ENCODE results near the gene TBCC. TPM values are rescaled to one million over a fixed set of nuclear protein-coding genes. Genes with fewer than 3 reads are reported as not detected.
"Not testable (repeated sequence)": the region's sequence is repeated elsewhere in the genome, so short reads cannot be mapped to it uniquely, and the experiment has no call there.

TBCC gene
- total RNA-seq, 1 donor from 2014 or later, result 19.5 TPM

- Mint-ChIP-seq H3K27me3 (ENCODE audit: low read depth) (no peaks in the 10 kb centered on the region), H3K36me3 (no peaks in the 10 kb centered on the region), H3K27ac (no peak overlapping the region), H3K4me1 (peaks cover 20% of the 10 kb centered on the region), H3K4me3 (no peak overlapping the region), H3K9me3 (no peaks in the 10 kb centered on the region)
- TF ChIP-seq, protein P1, sequence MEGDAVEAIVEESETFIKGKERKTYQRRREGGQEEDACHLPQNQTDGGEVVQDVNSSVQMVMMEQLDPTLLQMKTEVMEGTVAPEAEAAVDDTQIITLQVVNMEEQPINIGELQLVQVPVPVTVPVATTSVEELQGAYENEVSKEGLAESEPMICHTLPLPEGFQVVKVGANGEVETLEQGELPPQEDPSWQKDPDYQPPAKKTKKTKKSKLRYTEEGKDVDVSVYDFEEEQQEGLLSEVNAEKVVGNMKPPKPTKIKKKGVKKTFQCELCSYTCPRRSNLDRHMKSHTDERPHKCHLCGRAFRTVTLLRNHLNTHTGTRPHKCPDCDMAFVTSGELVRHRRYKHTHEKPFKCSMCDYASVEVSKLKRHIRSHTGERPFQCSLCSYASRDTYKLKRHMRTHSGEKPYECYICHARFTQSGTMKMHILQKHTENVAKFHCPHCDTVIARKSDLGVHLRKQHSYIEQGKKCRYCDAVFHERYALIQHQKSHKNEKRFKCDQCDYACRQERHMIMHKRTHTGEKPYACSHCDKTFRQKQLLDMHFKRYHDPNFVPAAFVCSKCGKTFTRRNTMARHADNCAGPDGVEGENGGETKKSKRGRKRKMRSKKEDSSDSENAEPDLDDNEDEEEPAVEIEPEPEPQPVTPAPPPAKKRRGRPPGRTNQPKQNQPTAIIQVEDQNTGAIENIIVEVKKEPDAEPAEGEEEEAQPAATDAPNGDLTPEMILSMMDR (IDR thresholded peaks at IDR 0.05; ENCODE audit: unreplicated experiment), result no peak
- no peak for DNase-seq (ENCODE audit: low spot score in 2 of 2, unreplicated experiment in 2 of 2)
Observed at GRCh38 chr6:42777126-42777822, 31.4 kb upstream of the TBCC start.

- peaks cover 20% of the 10 kb centered on the region for H3K4me1 Mint-ChIP-seq
- H3K4me3 Mint-ChIP-seq; H3K27me3 Mint-ChIP-seq (ENCODE audit: low read depth); H3K27ac Mint-ChIP-seq; H3K9me3 Mint-ChIP-seq; DNase-seq (ENCODE audit: low spot score in 2 of 2, unreplicated experiment in 2 of 2); H3K36me3 Mint-ChIP-seq: not testable (repeated sequence)
Observed at GRCh38 chr6:42774821-42775487, 29.1 kb upstream of the TBCC start.

- Mint-ChIP-seq H3K4me1 (peaks cover 18% of the 10 kb centered on the region), H3K27ac (no peak overlapping the region), H3K36me3 (no peaks in the 10 kb centered on the region)
Observed at GRCh38 chr6:42774201-42774600, 28.3 kb upstream of the TBCC start.

DNA sequence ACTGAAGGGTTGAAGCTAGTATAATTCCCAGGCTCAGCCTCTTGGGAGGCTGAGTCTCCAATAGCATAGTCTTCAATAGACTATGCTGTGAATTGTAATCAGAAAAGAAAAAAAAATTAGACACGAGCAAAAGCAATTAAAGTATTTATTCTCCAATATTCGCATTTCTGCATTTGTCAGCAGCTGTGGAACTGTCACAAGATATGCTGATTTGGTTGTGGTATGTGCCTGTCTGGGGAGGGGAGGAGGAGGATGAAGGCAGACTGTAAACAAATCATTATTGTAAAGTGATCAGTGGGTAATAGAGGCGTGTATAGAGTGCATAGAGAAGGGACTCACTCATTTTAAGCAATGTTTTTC is 25.8 kb upstream of the TBCC start:
- TF ChIP-seq, protein P1 (IDR thresholded peaks at IDR 0.05; ENCODE audit: unreplicated experiment), result no peak
- no peaks in the 10 kb centered on the region for H3K36me3 Mint-ChIP-seq
- peak overlapping the region; percentile 36 for H3K4me3 Mint-ChIP-seq
- DNase-seq (ENCODE audit: low spot score in 2 of 2, unreplicated experiment in 2 of 2), result no peak
- H3K4me1 Mint-ChIP-seq, result peaks cover 11% of the 10 kb centered on the region
- no peaks in the 10 kb centered on the region for H3K9me3 Mint-ChIP-seq
- no peak overlapping the region for H3K27ac Mint-ChIP-seq
- H3K27me3 Mint-ChIP-seq (ENCODE audit: low read depth), result peaks cover 2% of the 10 kb centered on the region

More at GRCh38 chr6:42774201-42774600, 28.3 kb upstream of the TBCC start:
- peaks cover 2% of the 10 kb centered on the region for H3K27me3 Mint-ChIP-seq (ENCODE audit: low read depth)
- H3K9me3 Mint-ChIP-seq, result no peaks in the 10 kb centered on the region
- no peak for DNase-seq (ENCODE audit: low spot score in 2 of 2, unreplicated experiment in 2 of 2)
- TF ChIP-seq, protein P1 (IDR thresholded peaks at IDR 0.05; ENCODE audit: unreplicated experiment), result no peak
- H3K4me3 Mint-ChIP-seq, result no peak overlapping the region

GRCh38 chr6:42769836-42770235 is 23.9 kb upstream of the TBCC start:
- no peak overlapping the region for H3K27ac Mint-ChIP-seq
- peaks cover 2% of the 10 kb centered on the region for H3K27me3 Mint-ChIP-seq (ENCODE audit: low read depth)
- no peaks in the 10 kb centered on the region for H3K9me3 Mint-ChIP-seq
- TF ChIP-seq, protein P1 (IDR thresholded peaks at IDR 0.05; ENCODE audit: unreplicated experiment), result no peak
- H3K4me3 Mint-ChIP-seq, result no peak overlapping the region
- H3K36me3 Mint-ChIP-seq, result peaks cover 2% of the 10 kb centered on the region
- H3K4me1 Mint-ChIP-seq, result peaks cover 11% of the 10 kb centered on the region
- DNase-seq (ENCODE audit: low spot score in 2 of 2, unreplicated experiment in 2 of 2), result no peak

DNA sequence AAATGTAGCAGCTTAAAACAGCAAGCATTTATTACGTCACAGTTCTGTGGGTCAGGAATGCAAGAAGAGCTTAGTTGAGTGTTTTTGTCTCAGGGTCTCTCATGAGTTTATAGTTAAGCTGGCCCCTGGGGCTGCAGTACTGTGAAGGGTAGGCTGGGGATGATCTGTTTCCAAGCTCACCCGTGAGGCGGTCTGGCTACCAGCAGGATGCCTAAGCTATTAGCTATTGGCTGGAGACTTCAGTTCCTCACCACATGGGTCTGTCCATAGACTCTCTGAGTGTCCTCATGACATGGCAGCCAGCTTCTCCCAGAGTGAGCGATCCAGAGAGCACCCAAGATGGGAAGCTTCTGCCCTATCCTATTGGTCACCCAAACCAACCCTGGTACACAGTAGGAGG is 23.1 kb upstream of the TBCC start:
- Mint-ChIP-seq H3K9me3 (no peaks in the 10 kb centered on the region), H3K27ac (no peak overlapping the region), H3K4me3 (no peak overlapping the region), H3K36me3 (peaks cover 2% of the 10 kb centered on the region), H3K4me1 (peaks cover 11% of the 10 kb centered on the region), H3K27me3 (ENCODE audit: low read depth) (peaks cover 2% of the 10 kb centered on the region)
- no peak for DNase-seq (ENCODE audit: low spot score in 2 of 2, unreplicated experiment in 2 of 2)
- TF ChIP-seq, protein P1 (IDR thresholded peaks at IDR 0.05; ENCODE audit: unreplicated experiment), result no peak
